Erythroblast (primary cell): ENCODE results near the gene ACACB.

Experiments
- GATA1 ChIP-seq: IDR thresholded peaks from 2 replicates; pipeline ENCODE4 v1.6.1; 2011; ENCODE audit warnings: low read depth, mild to moderate bottlenecking, control low read depth, low read length, moderate library complexity
- POLR2A ChIP-seq: IDR thresholded peaks from 2 replicates; pipeline ENCODE4 v1.6.1; 2011; ENCODE audit warnings: mild to moderate bottlenecking, low read length

DNA sequence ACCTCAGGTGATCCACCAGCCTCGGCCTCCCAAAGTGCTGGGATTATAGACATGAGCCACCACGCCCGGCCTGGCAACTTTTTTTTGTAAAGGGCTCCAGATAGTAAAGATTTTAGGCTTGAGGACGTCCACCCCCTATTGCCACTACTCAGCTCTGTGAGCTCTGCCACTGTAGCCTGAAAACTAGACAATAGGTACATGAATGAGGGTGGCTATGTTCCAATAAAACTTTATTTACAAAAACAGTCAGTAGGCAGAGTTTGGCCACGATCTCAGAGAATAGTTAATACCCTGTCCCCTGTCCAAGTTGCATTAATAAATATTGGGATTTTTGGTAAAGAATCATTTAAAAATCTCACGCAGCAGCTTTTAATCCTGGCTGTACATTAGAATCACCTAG, 102.6 kb downstream of the ACACB start:
- TF ChIP-seq POLR2A (no peak), GATA1 (no peak)
